SK-N-SH treated with all-trans-retinoic acid at 6 μM for 48 hours (cell line): ENCODE results near the gene ANP32A.

ENCODE experiments used
- ATAC-seq: fragments of 200-7000 bp; cut with Tn5 transposase; 3 replicates; pipeline ENCODE4 v1.9.1; 2020; ENCODE audit warnings: mild to moderate bottlenecking, moderate library complexity
- ARNTL ChIP-seq: fragments of 450-650 bp; formaldehyde crosslinking; IDR thresholded peaks from 2 replicates; pipeline ENCODE4 v1.5.0; 2020; ENCODE audit warnings: low read depth, mild to moderate bottlenecking, moderate library complexity, borderline replicate concordance
- BACH2 ChIP-seq: fragments of 250-450 bp; sonication (Bioruptor Pico); IDR thresholded peaks from 2 replicates; pipeline ENCODE4 v1.9.0; 2021; ENCODE audit warnings: mild to moderate bottlenecking, borderline replicate concordance
- CREB5 ChIP-seq: fragments of 250-450 bp; sonication (Bioruptor Pico); IDR thresholded peaks from 2 replicates; pipeline ENCODE4 v1.5.1; 2020; ENCODE audit warnings: low read depth, mild to moderate bottlenecking, moderate library complexity
- CSDC2 ChIP-seq: fragments of 250-450 bp; sonication (Bioruptor Pico); IDR thresholded peaks from 2 replicates; pipeline ENCODE4 v1.5.0; 2020; ENCODE audit warnings: mild to moderate bottlenecking, moderate library complexity
- ESRRG ChIP-seq: fragments of 250-450 bp; sonication (Bioruptor Pico); IDR thresholded peaks from 2 replicates; pipeline ENCODE4 v1.6.1; 2021; ENCODE audit warnings: mild to moderate bottlenecking
- GLIS3 ChIP-seq: fragments of 250-450 bp; sonication (Bioruptor Pico); IDR thresholded peaks from 2 replicates; pipeline ENCODE4 v1.5.0; 2020; ENCODE audit warnings: mild to moderate bottlenecking, moderate library complexity
- ISL1 ChIP-seq: fragments of 250-450 bp; sonication (Bioruptor Pico); IDR thresholded peaks from 2 replicates; pipeline ENCODE4 v2.1.2; 2022; ENCODE audit warnings: mild to moderate bottlenecking, moderate library complexity
- OSR1 ChIP-seq: fragments of 250-450 bp; sonication (Bioruptor Pico); IDR thresholded peaks from 2 replicates; pipeline ENCODE4 v1.8.0; 2022; ENCODE audit warnings: moderate library complexity, mild to moderate bottlenecking, inconsistent platforms
- POU6F1 ChIP-seq: fragments of 250-450 bp; sonication (Bioruptor Pico); IDR thresholded peaks from 2 replicates; pipeline ENCODE4 v1.8.0; 2021; ENCODE audit warnings: low read depth, mild to moderate bottlenecking, moderate library complexity, borderline replicate concordance
- PPARA ChIP-seq: fragments of 250-450 bp; sonication (Bioruptor Pico); IDR thresholded peaks from 2 replicates; pipeline ENCODE4 v1.5.0; 2020; ENCODE audit warnings: mild to moderate bottlenecking, borderline replicate concordance
- SNAI2 ChIP-seq: fragments of 250-450 bp; sonication (Bioruptor Pico); IDR thresholded peaks from 2 replicates; pipeline ENCODE4 v1.5.0; 2020; ENCODE audit warnings: mild to moderate bottlenecking, moderate library complexity
- TCF4 ChIP-seq: fragments of 250-450 bp; sonication (Bioruptor Pico); IDR thresholded peaks from 2 replicates; pipeline ENCODE4 v1.8.0; 2021; ENCODE audit warnings: mild to moderate bottlenecking, moderate library complexity, borderline replicate concordance
- ZC3H10 ChIP-seq: fragments of 250-450 bp; sonication (Bioruptor Pico); IDR thresholded peaks from 2 replicates; pipeline ENCODE4 v1.5.1; 2021; ENCODE audit warnings: mild to moderate bottlenecking, moderate library complexity
- ZFP30 ChIP-seq: fragments of 450-650 bp; formaldehyde crosslinking; IDR thresholded peaks from 2 replicates; pipeline ENCODE4 v1.5.0; 2022; ENCODE audit warnings: mild to moderate bottlenecking, moderate library complexity
- ZNF70 ChIP-seq: fragments of 450-650 bp; formaldehyde crosslinking; IDR thresholded peaks from 2 replicates; pipeline ENCODE4 v1.5.0; 2020; ENCODE audit warnings: mild to moderate bottlenecking, moderate library complexity
- ZNF8 ChIP-seq: fragments of 450-650 bp; formaldehyde crosslinking; IDR thresholded peaks from 2 replicates; pipeline ENCODE4 v1.5.0; 2020; ENCODE audit warnings: mild to moderate bottlenecking, moderate library complexity
- TF ChIP-seq, protein P1 (sequence below): fragments of 250-450 bp; sonication (Bioruptor Pico); IDR thresholded peaks from 2 replicates; pipeline ENCODE4 v1.8.0; 2020; ENCODE audit warnings: mild to moderate bottlenecking, moderate library complexity, borderline replicate concordance
- TF ChIP-seq, protein P2 (sequence below): fragments of 250-450 bp; sonication (Bioruptor Pico); IDR thresholded peaks from 2 replicates; pipeline ENCODE4 v1.5.0; 2020; ENCODE audit warnings: mild to moderate bottlenecking, moderate library complexity
- TF ChIP-seq, protein P3 (sequence below): fragments of 250-450 bp; sonication (Bioruptor Pico); IDR thresholded peaks from 2 replicates; pipeline ENCODE4 v1.5.1; 2021; ENCODE audit warnings: mild to moderate bottlenecking, moderate library complexity

The ANP32A gene

GRCh38 chr15:68783226-68784058, 37.3 kb downstream of the ANP32A start:
- ATAC-seq, result peak; percentile 87
- no peak for TF ChIP-seq OSR1 (CRISPR knock-in tag)
- no peak for TF ChIP-seq ARNTL (CRISPR knock-in tag)
- TF ChIP-seq BACH2, result no peak
- TF ChIP-seq, protein P1, sequence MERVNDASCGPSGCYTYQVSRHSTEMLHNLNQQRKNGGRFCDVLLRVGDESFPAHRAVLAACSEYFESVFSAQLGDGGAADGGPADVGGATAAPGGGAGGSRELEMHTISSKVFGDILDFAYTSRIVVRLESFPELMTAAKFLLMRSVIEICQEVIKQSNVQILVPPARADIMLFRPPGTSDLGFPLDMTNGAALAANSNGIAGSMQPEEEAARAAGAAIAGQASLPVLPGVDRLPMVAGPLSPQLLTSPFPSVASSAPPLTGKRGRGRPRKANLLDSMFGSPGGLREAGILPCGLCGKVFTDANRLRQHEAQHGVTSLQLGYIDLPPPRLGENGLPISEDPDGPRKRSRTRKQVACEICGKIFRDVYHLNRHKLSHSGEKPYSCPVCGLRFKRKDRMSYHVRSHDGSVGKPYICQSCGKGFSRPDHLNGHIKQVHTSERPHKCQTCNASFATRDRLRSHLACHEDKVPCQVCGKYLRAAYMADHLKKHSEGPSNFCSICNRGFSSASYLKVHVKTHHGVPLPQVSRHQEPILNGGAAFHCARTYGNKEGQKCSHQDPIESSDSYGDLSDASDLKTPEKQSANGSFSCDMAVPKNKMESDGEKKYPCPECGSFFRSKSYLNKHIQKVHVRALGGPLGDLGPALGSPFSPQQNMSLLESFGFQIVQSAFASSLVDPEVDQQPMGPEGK (CRISPR knock-in tag), result no peak
- no peak for TF ChIP-seq CSDC2 (CRISPR knock-in tag)
- no peak for TF ChIP-seq ISL1 (CRISPR knock-in tag)
- no peak for TF ChIP-seq ZNF70 (CRISPR knock-in tag)
- TF ChIP-seq, protein P2, sequence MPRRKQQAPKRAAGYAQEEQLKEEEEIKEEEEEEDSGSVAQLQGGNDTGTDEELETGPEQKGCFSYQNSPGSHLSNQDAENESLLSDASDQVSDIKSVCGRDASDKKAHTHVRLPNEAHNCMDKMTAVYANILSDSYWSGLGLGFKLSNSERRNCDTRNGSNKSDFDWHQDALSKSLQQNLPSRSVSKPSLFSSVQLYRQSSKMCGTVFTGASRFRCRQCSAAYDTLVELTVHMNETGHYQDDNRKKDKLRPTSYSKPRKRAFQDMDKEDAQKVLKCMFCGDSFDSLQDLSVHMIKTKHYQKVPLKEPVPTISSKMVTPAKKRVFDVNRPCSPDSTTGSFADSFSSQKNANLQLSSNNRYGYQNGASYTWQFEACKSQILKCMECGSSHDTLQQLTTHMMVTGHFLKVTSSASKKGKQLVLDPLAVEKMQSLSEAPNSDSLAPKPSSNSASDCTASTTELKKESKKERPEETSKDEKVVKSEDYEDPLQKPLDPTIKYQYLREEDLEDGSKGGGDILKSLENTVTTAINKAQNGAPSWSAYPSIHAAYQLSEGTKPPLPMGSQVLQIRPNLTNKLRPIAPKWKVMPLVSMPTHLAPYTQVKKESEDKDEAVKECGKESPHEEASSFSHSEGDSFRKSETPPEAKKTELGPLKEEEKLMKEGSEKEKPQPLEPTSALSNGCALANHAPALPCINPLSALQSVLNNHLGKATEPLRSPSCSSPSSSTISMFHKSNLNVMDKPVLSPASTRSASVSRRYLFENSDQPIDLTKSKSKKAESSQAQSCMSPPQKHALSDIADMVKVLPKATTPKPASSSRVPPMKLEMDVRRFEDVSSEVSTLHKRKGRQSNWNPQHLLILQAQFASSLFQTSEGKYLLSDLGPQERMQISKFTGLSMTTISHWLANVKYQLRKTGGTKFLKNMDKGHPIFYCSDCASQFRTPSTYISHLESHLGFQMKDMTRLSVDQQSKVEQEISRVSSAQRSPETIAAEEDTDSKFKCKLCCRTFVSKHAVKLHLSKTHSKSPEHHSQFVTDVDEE, result no peak
- TF ChIP-seq PPARA (CRISPR knock-in tag), result no peak
- TF ChIP-seq ZNF8 (CRISPR knock-in tag), result no peak
- TF ChIP-seq CREB5, result no peak
- TF ChIP-seq ZFP30 (CRISPR knock-in tag), result no peak
- TF ChIP-seq POU6F1 (CRISPR knock-in tag), result no peak
- TF ChIP-seq, protein P3, sequence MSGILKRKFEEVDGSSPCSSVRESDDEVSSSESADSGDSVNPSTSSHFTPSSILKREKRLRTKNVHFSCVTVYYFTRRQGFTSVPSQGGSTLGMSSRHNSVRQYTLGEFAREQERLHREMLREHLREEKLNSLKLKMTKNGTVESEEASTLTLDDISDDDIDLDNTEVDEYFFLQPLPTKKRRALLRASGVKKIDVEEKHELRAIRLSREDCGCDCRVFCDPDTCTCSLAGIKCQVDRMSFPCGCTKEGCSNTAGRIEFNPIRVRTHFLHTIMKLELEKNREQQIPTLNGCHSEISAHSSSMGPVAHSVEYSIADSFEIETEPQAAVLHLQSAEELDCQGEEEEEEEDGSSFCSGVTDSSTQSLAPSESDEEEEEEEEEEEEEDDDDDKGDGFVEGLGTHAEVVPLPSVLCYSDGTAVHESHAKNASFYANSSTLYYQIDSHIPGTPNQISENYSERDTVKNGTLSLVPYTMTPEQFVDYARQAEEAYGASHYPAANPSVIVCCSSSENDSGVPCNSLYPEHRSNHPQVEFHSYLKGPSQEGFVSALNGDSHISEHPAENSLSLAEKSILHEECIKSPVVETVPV (CRISPR knock-in tag), result no peak

GRCh38 chr15:68782589-68783161, 38.0 kb downstream of the ANP32A start:
- no peak for TF ChIP-seq ARNTL (CRISPR knock-in tag)
- no peak for TF ChIP-seq SNAI2
- TF ChIP-seq ZNF70 (CRISPR knock-in tag), result no peak
- no peak for TF ChIP-seq TCF4 (CRISPR knock-in tag)
- TF ChIP-seq ESRRG, result no peak
- ATAC-seq, result no peak

DNA sequence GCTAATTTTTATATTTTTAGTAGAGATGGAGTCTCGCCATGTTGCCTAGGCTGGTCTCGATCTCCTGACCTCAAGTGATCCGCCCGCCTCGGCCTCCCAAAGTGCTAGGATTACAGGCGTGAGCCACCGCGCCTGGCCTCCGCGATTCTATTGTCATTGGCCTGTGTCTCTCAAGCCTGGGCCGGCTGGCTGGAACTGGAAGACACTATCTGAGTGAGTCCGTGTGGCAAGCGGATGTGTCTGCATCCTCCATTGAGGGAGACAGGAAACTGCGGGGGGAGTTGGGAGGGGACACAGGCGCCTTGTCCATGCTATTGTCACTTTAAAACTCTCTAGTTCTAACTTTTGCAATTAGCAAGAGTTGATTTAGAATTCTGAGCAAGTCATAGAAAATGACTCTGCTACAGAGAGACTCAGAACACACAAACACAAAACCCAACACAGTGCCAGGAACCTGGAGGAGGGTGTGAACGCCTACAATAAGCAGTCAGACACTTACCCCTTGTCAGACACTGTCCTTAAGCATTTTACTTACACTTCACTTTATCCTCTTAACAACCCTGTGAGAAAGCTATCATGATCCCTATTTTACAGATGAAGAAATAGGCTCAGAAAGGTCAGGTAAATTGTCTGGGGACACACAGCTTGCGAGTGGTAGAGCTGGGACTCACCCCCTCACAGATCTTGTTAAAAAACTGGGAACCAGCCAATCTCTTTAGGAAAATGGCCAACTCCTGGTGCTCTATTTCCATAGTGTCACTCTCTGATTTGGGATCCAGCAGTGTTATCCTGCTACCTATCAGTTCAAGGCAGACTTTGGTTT, 38.7 kb downstream of the ANP32A start:
- no peak for ATAC-seq
- TF ChIP-seq GLIS3 (CRISPR knock-in tag) (no peak), CREB5 (no peak), ZC3H10 (CRISPR knock-in tag) (no peak), ARNTL (CRISPR knock-in tag) (no peak), POU6F1 (CRISPR knock-in tag) (no peak), BACH2 (no peak)
- TF ChIP-seq, protein P1 (CRISPR knock-in tag), result no peak
